Mesodermal cell (in vitro differentiated cells): ENCODE results near the gene ENDOU.

Experiments
- H3K27ac ChIP-seq: 2 replicates; pipeline ENCODE4 v1.7.0; 2013; ENCODE audit warnings: mild to moderate bottlenecking, low read depth, low read length, moderate library complexity; ENCODE audit not compliant: severe bottlenecking
- H3K36me3 ChIP-seq: 2 replicates; pipeline ENCODE4 v1.7.1; 2013; ENCODE audit warnings: mild to moderate bottlenecking, low read length, moderate library complexity; ENCODE audit not compliant: control insufficient read depth, insufficient read depth
- H3K4me1 ChIP-seq: one replicate; pipeline ENCODE4 v1.7.1; 2013; ENCODE audit warnings: mild to moderate bottlenecking, low read length; ENCODE audit not compliant: insufficient read depth, control insufficient read depth, poor library complexity, severe bottlenecking
- H3K4me3 ChIP-seq: 2 replicates; pipeline ENCODE4 v1.7.0; 2013; ENCODE audit warnings: low read length, control low read depth, mild to moderate bottlenecking; ENCODE audit not compliant: insufficient read depth, poor library complexity, severe bottlenecking; ENCODE audit errors: extremely low read depth
- H3K9me3 ChIP-seq: 2 replicates; pipeline ENCODE4 v1.7.1; 2013; ENCODE audit warnings: mild to moderate bottlenecking, low read length, moderate library complexity; ENCODE audit not compliant: control insufficient read depth
- WGBS, 2 experiments: methylation state at CpG; one replicate each; pipeline ENCODE4 v1.1.5; 2013; ENCODE audit warnings: missing lambda C conversion rate in 2 of 2; ENCODE audit not compliant: insufficient coverage in 2 of 2; 5-methylcytosine and 5-hydroxymethylcytosine counted together

The ENDOU gene

GRCh38 chr12:47717046-47717442 is 8.2 kb downstream of the ENDOU start:
- Histone ChIP-seq H3K4me1 (peaks cover 9% of the 10 kb centered on the region), H3K27ac (no peak overlapping the region), H3K4me3 (no peak overlapping the region), H3K36me3 (no peaks in the 10 kb centered on the region), H3K9me3 (no peaks in the 10 kb centered on the region)
- WGBS, 2 experiments: 50 to 89% methylated on average over 1 to 6 of the region's 6 CpGs

- peaks cover 9% of the 10 kb centered on the region for H3K4me1 ChIP-seq
- H3K9me3 ChIP-seq: no peaks in the 10 kb centered on the region
- H3K27ac ChIP-seq: no peak overlapping the region
- no peaks in the 10 kb centered on the region for H3K36me3 ChIP-seq
- H3K4me3 ChIP-seq: no peak overlapping the region
- WGBS, 2 experiments: 92 to 95% methylated on average over 7 to 11 of the region's 13 CpGs
Measured at GRCh38 chr12:47715877-47716548, 9.3 kb downstream of the ENDOU start.

- no peaks in the 10 kb centered on the region for H3K9me3 ChIP-seq
- no peak overlapping the region for H3K27ac ChIP-seq
- WGBS, 2 experiments: 40 to 44% methylated on average over 9 of the region's 10 CpGs
- no peaks in the 10 kb centered on the region for H3K36me3 ChIP-seq
- no peak overlapping the region for H3K4me3 ChIP-seq
- peaks cover 9% of the 10 kb centered on the region for H3K4me1 ChIP-seq
Measured at GRCh38 chr12:47715393-47715876, 9.9 kb downstream of the ENDOU start.

GRCh38 chr12:47714826-47715386 is 10.4 kb downstream of the ENDOU start:
- Histone ChIP-seq H3K4me1 (peaks cover 9% of the 10 kb centered on the region), H3K27ac (no peak overlapping the region), H3K9me3 (no peaks in the 10 kb centered on the region), H3K4me3 (no peak overlapping the region), H3K36me3 (no peaks in the 10 kb centered on the region)
- WGBS, 2 experiments: 50 to 51% methylated on average over 5 of the region's 5 CpGs

GRCh38 chr12:47712171-47712570 is 13.1 kb downstream of the ENDOU start:
- 85 to 94% methylated on average over 2 to 5 of the region's 6 CpGs for WGBS, 2 experiments
- H3K4me3 ChIP-seq: no peak overlapping the region
- no peak overlapping the region for H3K27ac ChIP-seq
- H3K36me3 ChIP-seq: no peaks in the 10 kb centered on the region
- H3K4me1 ChIP-seq: no peaks in the 10 kb centered on the region
- no peaks in the 10 kb centered on the region for H3K9me3 ChIP-seq

GRCh38 chr12:47711448-47711847 is 13.8 kb downstream of the ENDOU start:
- no peaks in the 10 kb centered on the region for H3K36me3 ChIP-seq
- H3K4me3 ChIP-seq: no peak overlapping the region
- no peaks in the 10 kb centered on the region for H3K9me3 ChIP-seq
- H3K4me1 ChIP-seq: no peaks in the 10 kb centered on the region
- no peak overlapping the region for H3K27ac ChIP-seq
- WGBS, 2 experiments: 94% methylated on average over 4 to 5 of the region's 5 CpGs

- H3K27ac ChIP-seq: no peak overlapping the region
- no peaks in the 10 kb centered on the region for H3K36me3 ChIP-seq
- no peak overlapping the region for H3K4me3 ChIP-seq
- no peaks in the 10 kb centered on the region for H3K4me1 ChIP-seq
- no peaks in the 10 kb centered on the region for H3K9me3 ChIP-seq
Measured at GRCh38 chr12:47710278-47710677, 15.0 kb downstream of the ENDOU start.

GRCh38 chr12:47709671-47710070 is 15.6 kb downstream of the ENDOU start:
- Histone ChIP-seq H3K27ac (no peak overlapping the region), H3K4me3 (no peak overlapping the region), H3K36me3 (no peaks in the 10 kb centered on the region), H3K4me1 (no peaks in the 10 kb centered on the region), H3K9me3 (no peaks in the 10 kb centered on the region)
- 100% methylated on average over 1 of the region's 2 CpGs; no CpG with 5 or more reads in 1 of the 2 experiments for WGBS, 2 experiments

- H3K27ac ChIP-seq: no peak overlapping the region
- H3K9me3 ChIP-seq: no peaks in the 10 kb centered on the region
- no peaks in the 10 kb centered on the region for H3K36me3 ChIP-seq
- WGBS, 2 experiments: 100% methylated on average over 1 of the region's 4 CpGs; no CpG with 5 or more reads in 1 of the 2 experiments
- no peak overlapping the region for H3K4me3 ChIP-seq
- no peaks in the 10 kb centered on the region for H3K4me1 ChIP-seq
Measured at GRCh38 chr12:47709237-47709636, 16.1 kb downstream of the ENDOU start.

- H3K4me3 ChIP-seq: no peak overlapping the region
- 85 to 93% methylated on average over 4 of the region's 5 CpGs for WGBS, 2 experiments
- H3K27ac ChIP-seq: no peak overlapping the region
- no peaks in the 10 kb centered on the region for H3K9me3 ChIP-seq
- H3K4me1 ChIP-seq: no peaks in the 10 kb centered on the region
- H3K36me3 ChIP-seq: peaks cover 4% of the 10 kb centered on the region
Measured at GRCh38 chr12:47707905-47708543, 17.3 kb downstream of the ENDOU start.

- Histone ChIP-seq H3K4me1 (no peaks in the 10 kb centered on the region), H3K27ac (no peak overlapping the region), H3K9me3 (no peaks in the 10 kb centered on the region), H3K36me3 (peaks cover 11% of the 10 kb centered on the region), H3K4me3 (no peak overlapping the region)
Measured at GRCh38 chr12:47707355-47707754, 17.9 kb downstream of the ENDOU start.
